Stimulated activated CD4-positive, alpha-beta T cell treated with anti-CD3 and anti-CD28 coated beads, TNF-alpha, amount 100 ng/mL, for 1 hour (primary cell): ENCODE measurements around the gene ACSL3.
"Not testable (repeated sequence)": the region's sequence is repeated elsewhere in the genome, so short reads cannot be mapped to it uniquely, and the experiment has no call there.

Experiments used
- DNase-seq, 3 donors: peaks; one replicate each; pipeline ENCODE4 v3.0.0-alpha.2; 2020; ENCODE audit warnings: low read depth in 3 of 3, low spot score in 1 of 3

ACSL3 gene

GRCh38 chr2:222851956-222852617 is 8.7 kb upstream of the ACSL3 start:
- no peak for DNase-seq

- no peak for DNase-seq
These were observed 5.8 kb upstream of the ACSL3 start for GRCh38 chr2:222854773-222855700.

- DNase-seq, result no peak
These were observed 837 bp upstream of the ACSL3 start for GRCh38 chr2:222859786-222860612.

GRCh38 chr2:222861411-222862105 is 722 bp downstream of the ACSL3 start:
- DNase-seq, result peak in 1 of 3 donors; percentile 20

GRCh38 chr2:222862106-222862908 is 1.5 kb downstream of the ACSL3 start:
- DNase-seq, result no peak

GRCh38 chr2:222862909-222863544 is 2.2 kb downstream of the ACSL3 start:
- DNase-seq, result no peak

- no peak for DNase-seq
These were observed 3.5 kb downstream of the ACSL3 start for GRCh38 chr2:222864296-222864695.

- DNase-seq, result no peak
These were observed 4.5 kb downstream of the ACSL3 start for GRCh38 chr2:222865301-222865700.

- no peak for DNase-seq
These were observed 5.6 kb downstream of the ACSL3 start for GRCh38 chr2:222866358-222866960.

- not testable (repeated sequence) for DNase-seq
These were observed 7.9 kb downstream of the ACSL3 start for GRCh38 chr2:222868560-222869251.

GRCh38 chr2:222869252-222869560 is 8.4 kb downstream of the ACSL3 start:
- no peak for DNase-seq

- DNase-seq, result no peak
These were observed 10.5 kb downstream of the ACSL3 start for GRCh38 chr2:222871291-222871690.

GRCh38 chr2:222872551-222872950 is 11.7 kb downstream of the ACSL3 start:
- no peak for DNase-seq

- DNase-seq, result no peak
These were observed 14.6 kb downstream of the ACSL3 start for GRCh38 chr2:222875482-222875881.

- no peak for DNase-seq
These were observed 16.1 kb downstream of the ACSL3 start for GRCh38 chr2:222876947-222877346.

GRCh38 chr2:222877556-222878300 is 16.9 kb downstream of the ACSL3 start:
- no peak for DNase-seq

GRCh38 chr2:222878301-222878876 is 17.6 kb downstream of the ACSL3 start:
- no peak for DNase-seq
